ENCODE results near the gene BLID. TPM values are rescaled to one million over a fixed set of nuclear protein-coding genes. Genes with fewer than 3 reads are reported as not detected.

BLID gene
- total and polyA plus RNA-seq, 3 donors from 2014 or later, result 2.8 to 4.6 TPM; not detected in 1

- TF ChIP-seq CTCF (IDR thresholded peaks at IDR 0.05), result no peak
- no peak for TF ChIP-seq POLR2A (IDR thresholded peaks at IDR 0.05)
- no peak for DNase-seq
- 79 to 80% methylated on average over 3 of the region's 3 CpGs for WGBS, 2 donors
- intact Hi-C loops (cut with DNase I; ENCODE audit: low total_unique reads), result no loop called here
- Histone ChIP-seq H3K4me1 (peaks cover 8% of the 10 kb centered on the region), H3K27ac (no peak overlapping the region), H3K27me3 (no peaks in the 10 kb centered on the region), H3K4me3 (no peak overlapping the region), H3K9me3 (no peaks in the 10 kb centered on the region), H3K36me3 (ENCODE audit: low read depth, missing control alignments) (no peaks in the 10 kb centered on the region)
Observed at GRCh38 chr11:122123263-122123929, 7.4 kb upstream of the BLID start.

GRCh38 chr11:122122179-122122578 is 6.2 kb upstream of the BLID start:
- Histone ChIP-seq H3K4me3 (no peak overlapping the region), H3K36me3 (ENCODE audit: low read depth, missing control alignments) (no peaks in the 10 kb centered on the region), H3K4me1 (peaks cover 3% of the 10 kb centered on the region), H3K27me3 (no peaks in the 10 kb centered on the region), H3K27ac (no peak overlapping the region), H3K9me3 (no peaks in the 10 kb centered on the region)
- intact Hi-C loops (cut with DNase I; ENCODE audit: low total_unique reads), result no loop called here
- no peak for TF ChIP-seq POLR2A (IDR thresholded peaks at IDR 0.05)
- no peak for TF ChIP-seq CTCF (IDR thresholded peaks at IDR 0.05)
- DNase-seq, result no peak
- 70 to 72% methylated on average over 2 of the region's 2 CpGs for WGBS, 2 donors

DNA sequence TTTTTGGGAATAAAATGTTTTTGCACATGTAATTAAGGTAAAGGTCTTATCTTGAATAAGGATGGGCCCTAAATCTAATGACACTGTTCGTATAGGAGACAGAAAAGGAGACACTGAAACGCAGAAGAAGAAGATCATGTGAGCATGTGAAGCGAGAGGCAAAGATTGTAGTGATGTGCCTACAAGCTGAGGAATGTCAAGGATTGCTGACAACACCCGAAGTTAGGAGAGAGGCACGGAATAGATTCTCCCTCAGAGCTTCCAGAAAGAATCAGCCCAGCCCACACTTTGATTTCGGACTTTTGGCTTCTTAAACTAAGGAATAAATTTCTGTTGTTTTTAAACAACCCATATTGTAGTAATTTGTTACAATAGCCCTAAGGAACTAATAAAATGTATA is 4.1 kb upstream of the BLID start:
- Histone ChIP-seq H3K4me1 (peaks cover 8% of the 10 kb centered on the region), H3K27me3 (no peaks in the 10 kb centered on the region), H3K9me3 (no peaks in the 10 kb centered on the region), H3K36me3 (ENCODE audit: low read depth, missing control alignments) (no peaks in the 10 kb centered on the region), H3K4me3 (no peak overlapping the region), H3K27ac (no peak overlapping the region)
- TF ChIP-seq CTCF (IDR thresholded peaks at IDR 0.05) (no peak), POLR2A (IDR thresholded peaks at IDR 0.05) (no peak)
- intact Hi-C loops (cut with DNase I; ENCODE audit: low total_unique reads), result no loop called here
- DNase-seq, result no peak
- WGBS, 2 donors, result 80 to 84% methylated on average over 6 of the region's 6 CpGs

DNA sequence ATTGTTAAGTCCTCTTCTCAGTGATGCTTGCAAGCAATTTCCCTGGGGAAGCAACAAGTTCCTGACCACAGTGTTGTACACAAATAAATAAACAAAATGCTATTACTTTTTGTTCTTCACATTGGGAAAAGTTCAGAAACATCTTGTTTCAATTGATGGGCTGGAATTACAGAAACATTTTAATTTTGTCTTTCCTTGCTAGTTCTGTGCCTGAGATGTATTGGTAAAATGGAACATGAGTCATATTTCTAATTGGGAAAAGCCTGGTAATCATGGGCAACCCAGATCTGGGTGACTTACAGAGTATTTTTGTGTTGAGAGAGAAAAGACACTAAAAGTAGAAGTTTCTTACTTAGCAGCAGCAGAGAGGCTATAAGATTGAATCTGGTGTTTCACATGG is 576 bp upstream of the BLID start:
- Histone ChIP-seq H3K36me3 (ENCODE audit: low read depth, missing control alignments) (no peaks in the 10 kb centered on the region), H3K27me3 (no peaks in the 10 kb centered on the region), H3K4me1 (peaks cover 5% of the 10 kb centered on the region), H3K9me3 (no peaks in the 10 kb centered on the region), H3K27ac (peak overlapping the region in 1 of 2 donors; percentile 54), H3K4me3 (no peak overlapping the region)
- intact Hi-C loops (cut with DNase I; ENCODE audit: low total_unique reads), result no loop called here
- TF ChIP-seq POLR2A (IDR thresholded peaks at IDR 0.05) (no peak), CTCF (IDR thresholded peaks at IDR 0.05) (no peak)
- DNase-seq, result no peak

- H3K27me3 ChIP-seq, result no peaks in the 10 kb centered on the region
- WGBS, 2 donors, result 81 to 90% methylated on average over 2 of the region's 2 CpGs
- no peaks in the 10 kb centered on the region for H3K36me3 ChIP-seq (ENCODE audit: low read depth, missing control alignments)
- peaks cover 5% of the 10 kb centered on the region for H3K4me1 ChIP-seq
- H3K27ac ChIP-seq, result peak overlapping the region in 1 of 2 donors; percentile 54
- H3K9me3 ChIP-seq, result no peaks in the 10 kb centered on the region
- H3K4me3 ChIP-seq, result no peak overlapping the region
- no peak for DNase-seq
- intact Hi-C loops (cut with DNase I; ENCODE audit: low total_unique reads), result no loop called here
- no peak for TF ChIP-seq CTCF (IDR thresholded peaks at IDR 0.05)
- TF ChIP-seq POLR2A (IDR thresholded peaks at IDR 0.05), result no peak
Observed at GRCh38 chr11:122114976-122115375, 1.0 kb downstream of the BLID start.
